HepG2 (cell line): ENCODE measurements around the gene TXNRD2. TPM values are rescaled to one million over a fixed set of nuclear protein-coding genes. Genes with fewer than 3 reads are reported as not detected.

Source experiments
- DMAP1 ChIP-seq: IDR thresholded peaks from 2 replicates; pipeline ENCODE4 v1.6.1; 2016
- HMGA1 ChIP-seq: sonication (generic); formaldehyde crosslinking; conservative IDR thresholded peaks from 2 replicates; pipeline ENCODE4 v1.4.0; 2020; ENCODE audit warnings: missing genetic modification reagents
- HNF4A ChIP-seq: sonication (generic); formaldehyde crosslinking; IDR thresholded peaks from 2 replicates; pipeline ENCODE4 v1.4.0; 2020; ENCODE audit warnings: missing genetic modification reagents
- ISL2 ChIP-seq: sonication (generic); formaldehyde crosslinking; IDR thresholded peaks from 2 replicates; pipeline ENCODE4 v1.5.0; 2020; ENCODE audit warnings: missing genetic modification reagents
- MXI1 ChIP-seq: IDR thresholded peaks from 3 replicates; pipeline ENCODE4 v1.6.1; 2012; ENCODE audit warnings: low read depth, low read length, inconsistent platforms, borderline replicate concordance
- SALL2 ChIP-seq: sonication (generic); formaldehyde crosslinking; IDR thresholded peaks from 2 replicates; pipeline ENCODE4 v1.8.1; 2023; ENCODE audit warnings: mild to moderate bottlenecking, missing genetic modification reagents, inconsistent platforms
- SNAI1 ChIP-seq: sonication (generic); formaldehyde crosslinking; IDR thresholded peaks from 2 replicates; pipeline ENCODE4 v1.5.0; 2020; ENCODE audit warnings: mild to moderate bottlenecking, missing genetic modification reagents, borderline replicate concordance
- SOX13 ChIP-seq, 3 experiments: fragments of 450-650 bp in 1 of 3; sonication (generic) in 1 of 3; formaldehyde crosslinking in 1 of 3; IDR thresholded peaks in 2 of 3; conservative IDR thresholded peaks in 1 of 3; 2 replicates each; pipeline versions ENCODE4 v1.5.0 to v1.6.1; 2016 to 2020; ENCODE audit warnings: antibody characterized with exemption in 1 of 3, mild to moderate bottlenecking in 1 of 3, missing compliant biosample characterization in 1 of 3, missing genetic modification reagents in 1 of 3, moderate library complexity in 1 of 3
- TERF1 ChIP-seq: sonication (generic); formaldehyde crosslinking; IDR thresholded peaks from 2 replicates; pipeline ENCODE4 v1.8.0; 2022; ENCODE audit warnings: mild to moderate bottlenecking, missing genetic modification reagents, moderate library complexity
- TFDP2 ChIP-seq: sonication (generic); formaldehyde crosslinking; IDR thresholded peaks from 2 replicates; pipeline ENCODE4 v1.4.0; 2020; ENCODE audit warnings: missing genetic modification reagents
- YEATS2 ChIP-seq: sonication (generic); formaldehyde crosslinking; IDR thresholded peaks from 2 replicates; pipeline ENCODE4 v1.4.0; 2020; ENCODE audit warnings: missing genetic modification reagents, borderline replicate concordance
- YEATS4 ChIP-seq: sonication (generic); formaldehyde crosslinking; IDR thresholded peaks from 2 replicates; pipeline ENCODE4 v1.4.0; 2020; ENCODE audit warnings: missing genetic modification reagents, borderline replicate concordance
- ZFX ChIP-seq: sonication (generic); formaldehyde crosslinking; IDR thresholded peaks from 2 replicates; pipeline ENCODE4 v1.4.0; 2020; ENCODE audit warnings: mild to moderate bottlenecking, low read depth, missing genetic modification reagents, moderate library complexity
- ZHX1 ChIP-seq: sonication (generic); formaldehyde crosslinking; IDR thresholded peaks from 2 replicates; pipeline ENCODE4 v1.8.1; 2022; ENCODE audit warnings: low read depth, mild to moderate bottlenecking, missing genetic modification reagents
- ZNF407 ChIP-seq: sonication (generic); formaldehyde crosslinking; IDR thresholded peaks from one replicate; pipeline ENCODE4 v1.5.1; 2020; ENCODE audit warnings: mild to moderate bottlenecking, missing genetic modification reagents; ENCODE audit errors: not compliant biosample characterization
- polyA plus RNA-seq, 8 experiments: library from polyadenylated mRNA; depleted of rRNA in 3 of 8; stranded (reverse) in 7 of 8; unstranded in 1 of 8; fragments of >200 nt; fragmentation: Illumina TruSeq in 4 of 8; extraction: Trizol in 4 of 8; gene quantifications; 2 replicates each; pipeline versions ENCODE4 v1.2.1 to v1.2.3, GENCODE V29; 2011 to 2016; ENCODE audit warnings: low read depth in 4 of 8, missing spikeins in 1 of 8, mixed read lengths in 1 of 8; ENCODE audit not compliant: insufficient read depth in 1 of 8
- total RNA-seq, 5 experiments: library from RNA; depleted of rRNA; stranded (reverse); fragments of >200 nt; fragmentation: Illumina TruSeq; extraction: Trizol; gene quantifications; 2 replicates each; pipeline ENCODE4 v1.2.3, GENCODE V29; 2016; ENCODE audit warnings: low read depth in 1 of 5

Gene TXNRD2
- total and polyA plus RNA-seq, 2 of the 13 experiments (the other 11 are each of a cell fraction or from before 2014, with no cell fraction given): 17.5 to 18.6 TPM

GRCh38 chr22:19892257-19892879 lies 49.2 kb downstream of the TXNRD2 start (continued):
- TF ChIP-seq DMAP1 (CRISPR knock-in tag): no peak
- TF ChIP-seq SNAI1 (CRISPR knock-in tag): peak; percentile 98
- TF ChIP-seq MXI1: no peak; the same call in 2 of the 3 replicates
- TF ChIP-seq ZHX1 (CRISPR knock-in tag): 0 out of 2 replicates have a peak, but pooled peaks have one; percentile 71
- TF ChIP-seq HMGA1 (CRISPR knock-in tag): no peak
- TF ChIP-seq TFDP2 (CRISPR knock-in tag): peak; percentile 96
- peak; percentile 56; the same call in 1 of the 2 replicates for TF ChIP-seq ZFX (CRISPR knock-in tag)
- TF ChIP-seq TERF1: peak; percentile 83; the same call in 1 of the 2 replicates
- TF ChIP-seq YEATS4 (CRISPR knock-in tag): peak; percentile 61
- no peak for TF ChIP-seq SOX13 (IDR thresholded peaks at IDR 0.05)
- TF ChIP-seq SOX13 (CRISPR knock-in tag; conservative IDR thresholded peaks at IDR 0.05 in 1 of 2, IDR thresholded peaks at IDR 0.05 in 1 of 2): peak in 1 of 2 experiments; percentile 85; a peak in 2 of 4 replicates
- no peak for TF ChIP-seq SALL2
- peak; percentile 71; the same call in 1 of the 2 replicates for TF ChIP-seq YEATS2
- TF ChIP-seq ZNF407 (CRISPR knock-in tag): peak; percentile 97
- peak; percentile 62; the same call in 1 of the 2 replicates for TF ChIP-seq HNF4A (CRISPR knock-in tag)
- TF ChIP-seq ISL2 (CRISPR knock-in tag): peak; percentile 71
